ENCODE measurements around the gene SYCP2L.

Gene SYCP2L

DNA sequence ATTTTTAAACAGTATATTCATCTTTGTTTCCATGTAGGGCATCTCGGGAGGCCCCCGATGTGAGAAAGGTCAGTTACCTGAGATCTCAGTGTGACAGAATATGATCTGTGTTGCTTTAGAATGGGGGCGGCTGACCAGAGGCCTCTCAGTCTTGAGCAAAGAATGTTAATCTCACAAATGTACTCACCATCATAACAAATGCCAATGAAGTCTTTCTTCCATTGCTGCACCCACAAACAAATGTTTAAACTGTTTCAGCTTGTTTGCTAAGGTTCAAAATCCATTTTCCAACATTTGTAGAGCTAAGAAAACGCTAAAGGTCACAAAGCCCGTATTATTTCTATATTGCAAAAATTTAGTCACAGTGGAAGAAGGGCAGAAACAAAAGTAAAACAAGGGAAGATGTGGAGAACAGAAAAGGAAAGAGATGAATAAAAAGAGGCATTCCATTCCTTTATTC is 125.5 kb downstream of the SYCP2L start:
- DNase-seq = no peak

DNA sequence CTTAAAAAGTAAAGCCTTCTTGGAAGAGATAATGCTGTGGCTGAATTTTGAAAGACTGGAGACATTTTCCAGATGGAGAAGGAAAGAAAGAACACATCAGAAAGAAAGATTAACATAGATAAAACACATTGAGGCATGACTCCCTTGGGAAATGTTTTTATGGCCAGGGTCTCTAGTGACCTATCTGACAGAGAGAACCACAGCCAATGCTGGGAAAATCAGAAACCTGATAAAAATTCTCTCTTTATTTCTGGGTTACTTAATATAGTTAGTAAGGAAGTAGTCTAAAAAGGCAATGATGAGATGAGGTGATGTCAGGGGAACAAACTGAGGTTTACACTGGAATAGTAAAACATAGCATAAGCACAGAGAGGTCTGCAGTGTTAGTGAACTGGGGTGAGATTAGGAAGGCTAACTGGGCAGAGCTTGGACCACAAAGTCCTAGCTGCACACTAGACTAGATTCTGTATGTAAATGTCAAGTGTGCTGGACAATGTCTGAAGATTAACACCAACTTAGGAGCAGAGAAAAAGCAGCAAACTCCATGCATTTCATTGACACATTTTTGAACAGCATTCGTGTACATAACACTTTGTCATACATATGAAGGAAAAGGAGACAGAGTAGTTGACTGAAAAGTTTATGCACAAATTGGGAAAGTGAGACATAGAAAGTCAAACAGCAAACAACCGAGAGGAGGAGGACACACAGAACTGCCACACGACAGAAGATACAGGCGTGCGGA is 126.3 kb downstream of the SYCP2L start:
- DNase-seq = no peak

DNA sequence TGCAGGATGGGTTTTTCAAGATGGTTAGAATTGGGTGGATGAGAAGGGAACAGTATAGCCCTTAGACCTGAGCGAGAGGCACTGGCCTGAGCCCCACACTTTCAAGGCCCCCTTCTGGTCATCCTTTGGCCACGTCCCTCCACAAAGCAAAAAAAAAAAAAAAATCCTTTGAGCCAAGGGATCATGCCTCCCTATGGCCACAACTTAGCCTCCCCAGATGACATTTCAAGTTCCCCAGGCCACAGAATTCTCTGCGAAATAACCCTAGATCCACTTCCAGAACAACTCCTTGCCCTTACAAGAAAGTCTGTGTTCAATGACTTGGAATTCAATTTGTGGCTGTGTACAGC is 126.8 kb downstream of the SYCP2L start:
- no peak for DNase-seq

DNA sequence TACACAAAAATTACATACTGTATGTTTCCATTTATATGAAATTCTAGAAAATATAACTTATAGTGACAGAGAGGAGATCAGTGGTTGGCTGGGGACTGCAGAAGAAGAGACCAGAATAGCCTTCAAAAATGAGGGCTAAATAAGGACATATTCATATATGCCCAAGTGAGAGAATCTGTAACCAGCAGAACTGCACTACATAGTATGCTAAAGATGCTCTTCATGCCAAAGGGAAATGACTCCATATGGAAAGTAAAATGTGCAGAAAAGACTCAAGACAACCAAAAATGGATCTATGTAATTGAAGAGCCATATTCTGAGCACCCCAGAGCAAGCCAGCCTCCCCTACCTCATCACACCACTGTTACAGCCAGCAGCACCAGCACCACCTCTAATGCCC is 128.2 kb downstream of the SYCP2L start:
- DNase-seq = no peak

DNA sequence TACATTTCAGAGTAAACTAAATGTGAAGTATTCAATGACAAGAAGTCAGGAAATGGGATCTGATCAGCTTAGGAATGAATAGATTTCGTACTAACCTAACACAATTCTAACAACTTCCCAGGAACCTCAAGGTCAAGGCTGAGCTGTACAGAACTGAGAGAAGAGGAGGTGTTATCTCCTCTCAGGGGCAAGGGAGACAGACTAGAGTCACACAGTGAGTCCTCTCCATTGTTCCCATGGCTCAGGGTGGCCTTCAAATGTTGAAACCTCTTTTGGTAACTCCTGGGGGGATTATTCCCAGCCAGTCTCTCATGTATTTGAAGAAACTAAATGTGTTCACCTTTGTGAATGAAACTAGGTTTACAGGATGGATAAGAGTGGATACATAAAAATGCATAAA is 129.6 kb downstream of the SYCP2L start:
- no peak for DNase-seq

DNA sequence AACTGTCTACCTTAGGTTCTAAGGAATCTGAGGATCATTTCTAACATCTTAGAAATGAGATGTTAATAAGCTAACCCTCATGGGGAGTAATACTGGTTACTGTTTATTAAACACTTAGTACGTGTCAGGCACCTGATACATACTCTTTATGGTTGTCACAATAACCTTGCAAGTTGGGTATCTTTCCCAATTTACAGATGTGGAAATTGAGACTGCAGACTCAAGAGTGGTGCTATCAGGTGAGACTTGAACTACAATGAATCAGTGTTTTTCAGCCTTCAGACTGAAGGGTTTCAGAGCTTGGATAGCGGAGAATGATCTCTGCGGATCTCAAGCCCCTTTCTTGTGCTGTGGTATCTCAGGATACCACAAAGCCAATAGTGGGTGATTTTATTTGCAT is 130.2 kb downstream of the SYCP2L start:
- no peak for DNase-seq

DNA sequence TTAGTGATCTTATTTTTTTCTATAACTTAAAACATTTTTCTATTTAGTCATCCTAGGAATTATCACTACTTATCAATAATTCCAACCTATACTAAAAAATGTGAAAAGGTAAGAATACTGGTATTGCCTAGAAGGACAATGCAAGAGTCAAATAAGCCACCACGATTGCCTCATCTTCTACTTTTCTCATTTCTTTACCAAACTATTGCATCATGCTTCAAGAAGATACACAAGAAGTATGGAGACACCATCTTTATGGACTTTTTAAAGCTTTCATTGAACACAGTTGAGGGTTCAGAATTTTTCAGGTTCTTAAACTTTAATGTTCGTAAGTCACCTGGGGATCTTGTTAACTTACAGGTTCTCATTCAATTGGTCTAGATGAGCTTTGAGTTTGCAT is 131.4 kb downstream of the SYCP2L start:
- DNase-seq = no peak

DNA sequence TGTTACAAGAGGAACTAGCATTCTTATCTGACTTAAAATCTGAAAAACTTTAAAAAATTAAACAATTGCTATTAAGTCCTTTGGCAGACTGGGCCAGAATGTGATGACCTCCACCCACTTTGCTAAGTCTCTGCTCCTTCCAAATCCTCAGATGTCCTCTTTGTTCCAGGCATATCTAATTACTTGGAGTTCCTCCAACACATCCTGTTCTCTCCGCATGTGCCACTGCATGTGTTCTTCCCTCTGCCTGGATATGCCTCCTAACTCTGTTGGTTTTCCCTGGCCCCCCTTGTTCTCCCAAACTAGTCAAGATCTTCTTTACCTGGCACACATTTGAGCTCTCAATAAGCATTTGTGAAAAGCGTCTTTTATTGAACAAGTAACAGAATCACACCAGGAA is 134.2 kb downstream of the SYCP2L start:
- DNase-seq = no peak

DNA sequence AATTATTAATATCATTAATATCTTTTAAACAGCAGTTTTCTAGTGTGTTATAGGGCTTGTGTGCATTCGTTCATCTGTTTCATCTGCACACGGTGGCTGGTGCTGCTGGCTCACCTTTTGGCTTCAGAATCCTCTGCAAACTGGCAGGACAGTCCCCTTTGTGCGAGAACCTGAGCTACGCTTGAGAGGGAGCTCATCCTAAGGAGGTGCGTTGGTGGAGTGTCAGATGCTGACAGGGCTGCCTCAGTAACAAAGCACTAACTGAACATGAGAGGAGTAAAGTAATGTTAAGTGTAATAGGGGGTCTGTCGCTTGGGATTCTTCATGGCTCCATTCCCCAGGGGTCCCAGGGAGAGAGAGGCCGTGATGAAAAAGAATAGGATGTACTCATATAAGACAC is 134.9 kb downstream of the SYCP2L start:
- DNase-seq = no peak

DNA sequence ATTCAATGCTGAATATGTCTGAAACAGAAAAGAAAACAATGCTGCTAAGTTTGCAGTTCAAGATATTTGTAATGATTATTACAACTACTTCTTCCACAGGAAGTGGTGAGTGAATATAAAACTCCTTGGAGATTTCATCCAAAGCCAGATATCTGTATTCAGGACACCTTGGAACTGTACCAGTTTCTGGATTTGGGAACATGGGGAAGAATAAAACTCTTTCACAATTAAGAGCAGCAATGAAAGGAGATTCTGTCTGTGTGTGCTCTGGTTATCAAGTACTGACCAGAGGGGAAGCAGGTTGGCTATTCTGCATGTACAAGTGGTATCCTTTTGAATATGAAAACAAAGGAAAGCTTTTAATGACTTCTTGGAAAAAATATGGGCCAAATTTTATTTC is 136.2 kb downstream of the SYCP2L start:
- no peak for DNase-seq

All from NCI-H1048 (cell line).